Islet of Langerhans (tissue), 1 donor: ENCODE measurements around the gene SLC29A3.

Source experiments
- FAIRE-seq: peaks from one replicate; lab custom pipeline; 2011; peaks lifted over from hg19 to GRCh38; lab: Jason Lieb, UNC

SLC29A3 gene

DNA sequence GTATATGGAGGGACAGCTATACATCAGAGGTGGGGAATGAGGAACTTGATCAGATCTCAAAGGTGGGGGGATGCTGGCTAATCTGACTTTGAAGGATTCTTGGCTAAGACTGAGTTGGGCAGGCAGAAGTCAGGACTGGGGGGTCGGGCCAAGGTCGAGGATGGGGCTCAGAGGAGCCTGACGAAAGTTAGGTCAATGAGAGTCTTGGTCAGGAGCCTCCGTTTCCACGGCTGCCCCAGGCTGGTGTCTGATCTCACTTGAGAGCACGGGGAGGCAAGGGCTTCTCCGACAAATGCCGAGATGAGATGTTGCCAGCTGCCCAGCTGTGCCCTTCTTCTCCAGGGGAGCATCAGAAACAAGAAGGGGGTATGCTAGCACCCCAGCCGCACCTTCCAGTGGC, 5.7 kb downstream of the SLC29A3 start:
- no peak for FAIRE-seq

DNA sequence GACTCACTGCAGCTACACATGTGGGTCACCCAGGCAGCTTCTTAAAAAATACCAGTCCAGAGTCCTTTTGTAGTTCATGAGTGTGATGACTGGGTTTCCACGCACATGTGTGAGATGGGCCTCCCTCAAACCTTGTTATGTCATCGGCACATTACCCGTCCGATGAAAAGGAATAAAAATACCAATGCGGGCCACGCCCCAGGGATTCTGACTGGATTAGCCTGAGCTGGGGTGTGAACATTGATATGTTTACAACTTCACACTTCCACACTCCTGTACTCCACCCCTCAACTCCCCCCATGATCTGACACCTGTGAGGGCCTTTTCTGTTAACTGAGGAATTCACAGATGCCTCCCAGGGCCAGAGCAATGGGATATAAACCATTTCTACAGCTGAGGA, 6.2 kb downstream of the SLC29A3 start:
- no peak for FAIRE-seq

DNA sequence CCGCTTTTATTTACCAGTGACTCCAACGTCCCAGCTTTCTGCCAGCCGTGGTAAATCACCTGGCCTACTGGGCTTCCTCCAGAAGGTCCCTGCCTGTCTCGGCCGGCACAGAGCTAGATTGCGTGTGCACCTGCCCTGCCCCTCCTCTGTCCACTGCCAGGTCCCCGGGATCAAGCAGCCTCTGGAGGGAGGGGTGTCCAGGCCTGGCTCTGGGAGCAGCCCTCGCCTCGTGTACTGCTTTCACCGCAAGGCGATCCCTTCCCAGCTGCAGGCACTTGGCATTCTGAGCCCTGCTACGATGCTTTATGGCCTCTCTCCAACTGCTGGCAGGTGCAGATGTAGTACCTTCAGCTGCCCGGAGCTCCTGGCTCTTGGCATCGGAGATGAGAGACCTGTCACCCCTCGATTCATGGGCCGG, 7.4 kb downstream of the SLC29A3 start:
- FAIRE-seq: no peak

- FAIRE-seq: no peak
These were observed 11.8 kb downstream of the SLC29A3 start for GRCh38 chr10:71330789-71331404.

- no peak for FAIRE-seq
These were observed 12.7 kb downstream of the SLC29A3 start for GRCh38 chr10:71331736-71332135.

DNA sequence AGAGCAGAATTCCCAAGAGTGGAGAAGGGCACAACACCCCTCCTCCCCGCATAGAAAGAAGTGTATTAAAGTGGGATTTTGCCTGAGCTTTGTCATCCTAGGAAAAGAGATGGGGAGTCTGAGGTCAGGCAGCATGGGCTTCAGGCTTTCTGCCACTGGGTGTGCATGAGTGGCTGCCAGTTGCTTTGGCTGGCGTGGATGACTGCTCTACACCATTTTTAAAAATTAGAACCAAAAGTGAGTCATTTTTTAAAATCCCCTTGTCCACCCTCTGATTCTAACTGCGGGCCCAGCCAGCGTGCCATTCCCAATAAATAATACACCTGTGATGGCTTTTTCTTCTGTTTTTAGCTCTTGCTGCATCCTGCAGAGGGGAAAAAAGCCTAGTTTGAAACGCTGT, 13.4 kb downstream of the SLC29A3 start:
- no peak for FAIRE-seq

- no peak for FAIRE-seq
These were observed 14.2 kb downstream of the SLC29A3 start for GRCh38 chr10:71333129-71333887.

DNA sequence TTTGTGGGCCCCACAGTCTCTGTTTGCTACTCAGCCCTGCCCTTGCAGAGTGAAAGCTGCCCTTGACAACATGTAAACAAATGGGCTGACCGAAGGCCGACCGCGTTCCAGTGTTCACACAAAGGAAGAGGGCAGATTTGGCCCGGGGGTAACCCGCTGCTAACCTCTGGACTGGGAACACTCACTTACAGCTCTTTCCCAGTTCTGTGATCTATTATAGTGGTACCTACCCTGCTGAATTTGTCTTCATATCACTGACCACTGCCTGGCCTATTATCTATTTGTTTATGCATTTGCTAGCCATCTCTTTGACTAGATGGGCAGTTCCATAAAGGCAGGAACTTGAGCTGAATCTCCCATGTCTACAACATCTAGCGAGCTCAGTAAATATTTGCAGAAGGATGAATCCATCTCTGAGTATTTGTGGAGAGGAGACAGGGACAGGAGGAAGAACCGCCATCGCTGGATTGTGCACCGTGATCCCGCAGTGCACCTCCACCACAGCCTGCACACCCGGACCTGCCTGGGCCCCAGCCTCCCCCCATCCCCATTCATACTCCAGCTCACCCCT, 15.2 kb downstream of the SLC29A3 start:
- no peak for FAIRE-seq

DNA sequence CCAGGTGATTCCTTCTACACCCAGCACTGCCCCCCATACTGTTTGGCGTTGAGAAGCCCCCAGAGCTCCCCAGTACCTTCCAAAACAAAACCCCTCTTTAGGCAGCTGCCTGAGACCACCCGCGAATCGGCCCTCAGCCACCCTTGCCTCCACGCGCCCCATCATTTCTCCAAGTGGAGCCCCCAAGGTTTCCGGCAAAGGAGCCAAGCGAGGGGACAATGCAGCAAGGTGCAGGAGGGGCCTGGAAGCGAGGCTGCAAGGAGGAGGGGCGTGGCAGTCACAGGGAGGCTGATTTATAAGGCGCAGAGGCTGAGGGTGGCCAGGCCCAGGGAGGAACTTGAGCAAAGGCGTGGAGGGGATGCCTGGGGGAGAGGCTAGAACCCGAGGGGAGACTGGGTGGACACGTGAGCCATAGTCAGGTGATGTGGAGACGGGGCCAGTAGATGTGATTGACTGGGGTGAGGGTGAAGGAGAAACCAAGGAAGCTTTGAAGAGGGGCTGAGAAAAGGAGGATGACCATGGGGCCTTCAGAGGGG, 16.2 kb downstream of the SLC29A3 start:
- no peak for FAIRE-seq

DNA sequence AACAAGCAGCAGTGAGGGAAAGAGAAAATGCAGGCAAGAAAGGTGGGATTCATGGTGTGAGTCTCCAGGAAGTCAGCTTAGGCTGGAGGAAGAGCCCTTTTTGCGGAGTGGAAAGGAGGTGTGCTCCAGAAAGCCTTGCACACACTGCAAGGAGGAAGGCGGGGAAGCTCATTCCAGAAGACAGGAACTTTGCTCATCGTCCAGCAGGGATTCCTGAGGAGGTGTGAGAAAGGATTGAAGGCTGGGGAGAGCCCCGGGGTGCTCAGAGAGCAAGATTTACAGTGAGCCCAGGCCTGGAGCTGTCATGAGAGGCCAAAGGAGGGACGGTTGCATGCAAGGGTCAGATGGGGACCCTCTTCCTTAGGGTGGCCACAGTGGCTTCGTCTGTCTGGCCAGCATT, 17.6 kb downstream of the SLC29A3 start:
- FAIRE-seq: no peak

DNA sequence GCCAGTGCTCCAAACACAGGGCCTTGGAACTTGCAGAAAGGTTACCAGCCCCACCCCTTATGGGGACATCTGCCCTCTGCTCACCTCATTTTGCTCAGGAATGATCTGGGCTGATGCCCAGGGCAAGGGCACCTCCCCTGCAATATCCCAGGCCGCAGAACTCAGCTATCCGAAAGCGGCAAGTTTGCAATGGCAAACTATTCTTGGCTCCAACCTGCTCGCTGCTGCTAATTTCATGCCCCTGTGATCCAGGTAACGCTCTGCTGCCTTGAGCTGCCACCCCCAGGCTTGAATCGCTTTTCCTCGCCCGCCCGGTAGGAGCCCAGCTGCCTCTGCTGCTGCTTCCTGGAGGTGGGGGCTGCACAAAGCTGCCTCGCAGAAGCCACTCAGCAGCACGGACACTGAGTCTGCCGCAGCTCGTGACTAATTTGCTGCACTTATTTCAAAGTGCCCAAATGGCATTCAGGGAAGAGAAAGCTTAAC, 18.2 kb downstream of the SLC29A3 start:
- FAIRE-seq: no peak

GRCh38 chr10:71338728-71339495, 19.9 kb downstream of the SLC29A3 start:
- FAIRE-seq: no peak

DNA sequence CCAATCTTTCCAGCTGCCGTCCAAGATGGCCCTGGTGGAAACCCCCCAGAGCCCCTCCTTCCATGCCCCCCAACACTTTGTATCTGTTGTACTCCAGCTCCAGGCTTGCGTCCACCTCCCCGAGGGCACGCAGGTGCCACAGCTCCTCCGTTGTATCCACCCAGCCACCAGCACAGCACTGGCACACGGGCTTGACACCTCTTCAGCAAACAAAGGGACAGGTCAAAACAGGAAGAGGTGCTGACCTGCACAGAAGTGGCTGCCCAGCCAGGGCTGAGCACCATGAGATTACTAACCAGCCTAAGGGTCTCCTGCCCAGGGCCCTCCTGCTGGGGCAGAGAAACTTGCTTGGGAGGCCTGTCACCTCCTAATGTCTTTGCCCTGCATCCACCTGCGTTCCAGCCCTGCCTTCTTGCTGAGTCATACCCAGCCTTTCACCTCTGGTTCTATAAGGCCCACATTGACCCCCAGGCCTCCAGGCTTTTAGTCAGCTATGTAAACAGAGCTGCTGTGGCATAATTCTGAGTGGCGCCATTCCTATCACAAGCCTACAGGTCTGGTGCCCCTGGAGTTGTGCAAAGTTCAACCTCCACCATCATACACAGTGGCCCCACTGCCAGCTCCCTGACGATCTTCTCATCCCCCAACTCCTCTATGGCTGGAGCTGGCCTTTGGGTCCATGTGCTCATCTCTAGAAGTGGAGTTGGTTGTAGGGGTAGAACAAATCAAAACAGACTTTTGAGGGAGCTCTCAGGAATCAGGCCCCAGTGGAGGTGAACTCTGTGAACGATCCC, 20.9 kb downstream of the SLC29A3 start:
- FAIRE-seq: no peak

DNA sequence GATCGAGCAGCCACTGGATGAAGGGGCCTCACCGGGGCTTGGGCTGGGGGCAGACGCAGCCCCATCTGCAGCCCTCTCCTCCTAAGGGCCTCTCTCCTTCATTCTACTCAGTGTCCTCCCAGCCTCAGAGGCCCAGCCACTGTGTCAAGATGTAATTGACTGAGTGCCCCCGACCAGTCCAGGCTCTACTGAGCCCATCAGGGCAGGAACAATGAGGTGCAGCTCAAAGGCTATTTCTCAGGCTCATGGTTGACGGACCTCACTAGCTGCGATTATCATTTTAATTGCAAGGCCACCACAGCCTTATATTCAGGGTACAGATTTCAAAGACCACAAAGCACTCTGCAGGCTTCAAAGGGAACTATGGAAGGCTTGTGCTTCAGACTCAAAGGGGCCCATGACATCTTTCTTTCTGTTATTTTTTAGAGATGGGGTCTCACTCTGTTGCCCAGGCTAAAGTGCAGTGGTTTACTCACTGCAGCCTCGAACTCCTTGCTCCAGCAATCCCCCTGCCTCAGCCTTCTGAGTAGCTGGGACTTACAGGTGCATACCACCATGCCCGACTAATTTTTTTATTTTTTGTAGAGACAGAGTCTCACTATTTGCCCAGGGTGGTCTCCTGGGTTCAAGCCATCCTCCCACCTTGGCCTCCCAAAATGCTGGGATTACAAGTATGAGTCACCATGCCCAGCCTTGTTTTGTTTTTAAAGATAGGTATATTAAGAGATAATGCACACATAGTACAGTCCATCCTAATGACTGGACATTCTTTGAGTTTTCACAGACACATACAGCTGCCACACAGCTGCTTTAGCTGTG, 23.7 kb downstream of the SLC29A3 start:
- FAIRE-seq: no peak

DNA sequence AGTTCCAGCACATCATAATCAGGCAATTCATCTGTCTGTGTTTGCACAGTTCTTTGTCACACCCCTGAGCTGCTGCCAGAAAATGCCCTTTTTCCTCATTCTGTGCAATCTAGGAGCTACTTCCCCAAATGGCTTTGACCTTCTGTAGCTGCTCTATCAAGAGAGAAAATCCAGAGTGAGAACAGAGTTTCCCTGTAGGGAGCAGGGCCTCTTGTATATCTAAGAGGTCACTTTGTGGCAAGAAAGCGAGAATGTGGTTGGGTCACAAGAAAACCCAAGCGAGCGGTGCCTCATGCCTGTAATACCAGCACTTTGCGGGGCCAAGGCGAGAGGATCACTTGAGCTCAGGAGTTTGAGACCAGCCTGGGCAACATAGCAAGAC, 24.3 kb downstream of the SLC29A3 start:
- FAIRE-seq: no peak

DNA sequence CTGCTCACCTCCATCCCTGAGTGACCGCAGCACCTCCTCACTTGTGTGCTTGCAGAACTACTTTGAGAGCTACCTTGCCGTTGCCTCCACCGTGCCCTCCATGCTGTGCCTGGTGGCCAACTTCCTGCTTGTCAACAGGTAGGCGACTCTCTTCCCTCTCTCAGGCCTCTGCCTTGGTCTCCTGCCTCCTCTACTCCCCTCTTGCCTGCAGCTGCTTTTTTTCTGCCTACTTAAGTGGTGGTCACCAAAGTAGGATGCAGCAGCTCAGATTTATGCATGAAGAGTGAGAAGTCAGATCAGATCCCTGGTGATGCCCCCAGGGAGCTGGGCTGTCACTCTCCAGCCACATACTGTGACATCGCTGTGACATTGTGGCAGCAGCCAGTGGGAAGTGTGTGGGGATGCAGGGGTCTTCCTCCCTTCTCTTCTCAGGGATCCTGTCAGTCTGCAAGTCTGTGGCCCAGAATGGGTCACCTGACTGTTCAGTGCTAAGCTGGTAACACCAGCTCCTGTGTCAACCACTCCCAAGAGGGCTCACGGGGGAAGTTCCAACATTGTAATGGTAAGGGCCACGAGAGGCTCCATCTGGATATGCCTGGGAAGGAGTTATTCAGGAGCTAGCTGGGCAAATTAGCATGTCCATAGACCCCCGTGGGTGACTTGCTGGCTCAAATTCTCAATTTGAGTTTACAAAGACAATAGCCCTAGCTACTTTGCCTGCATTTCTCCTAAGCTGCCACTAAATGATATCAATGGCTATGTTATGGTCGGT, 25.3 kb downstream of the SLC29A3 start:
- no peak for FAIRE-seq

DNA sequence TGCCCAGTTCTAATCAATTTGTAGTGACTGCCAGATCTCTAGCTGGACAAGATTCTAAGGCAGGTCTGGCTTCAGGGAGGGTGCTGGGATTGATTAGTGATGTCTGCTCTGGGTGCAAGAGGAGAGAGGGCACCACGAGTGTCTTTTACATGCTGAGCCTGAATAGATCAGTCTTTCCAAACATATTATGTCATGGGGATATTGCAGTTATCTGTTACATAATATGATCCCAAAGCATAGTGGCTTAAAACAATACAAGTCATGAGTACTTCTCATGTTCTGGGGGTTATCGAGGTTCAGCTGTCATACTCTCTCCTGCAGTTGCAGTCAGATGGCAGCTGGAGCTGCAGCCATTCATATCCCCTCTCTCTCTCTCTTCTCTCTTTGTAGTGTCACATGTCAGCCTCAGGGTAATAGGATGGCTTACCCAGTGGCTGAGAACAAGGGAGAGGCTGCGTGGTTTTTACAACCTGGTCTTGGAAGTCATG, 26.0 kb downstream of the SLC29A3 start:
- FAIRE-seq: no peak

DNA sequence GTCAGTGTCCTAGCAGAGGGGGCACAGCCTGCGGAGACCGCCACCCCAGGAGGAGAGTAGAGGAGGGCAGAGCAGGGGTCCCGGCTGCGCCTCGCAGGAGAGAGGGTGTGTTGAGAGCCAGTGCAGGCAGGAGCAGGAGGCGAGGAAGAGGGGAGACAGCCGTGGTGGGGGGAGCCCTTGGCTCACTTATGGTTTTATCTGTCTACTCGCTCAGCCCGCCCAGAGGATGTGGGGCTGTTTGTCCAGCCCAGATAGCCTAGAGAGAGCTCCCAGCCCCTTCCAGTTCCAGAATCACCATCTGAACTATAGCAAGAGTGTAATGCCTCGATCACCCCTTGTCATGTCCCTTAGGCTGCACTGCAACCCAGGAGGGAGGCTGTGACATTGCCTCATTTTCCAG, 26.6 kb downstream of the SLC29A3 start:
- no peak for FAIRE-seq

- no peak for FAIRE-seq
These were observed 27.7 kb downstream of the SLC29A3 start for GRCh38 chr10:71346731-71347130.
